GM23338 (cell line): ENCODE data around the gene CDH23. TPM values are rescaled to one million over a fixed set of nuclear protein-coding genes. Genes with fewer than 3 reads are reported as not detected.

Experiments
- ATAC-seq: fragments of 200-7000 bp; cut with Tn5 transposase; 3 replicates; pipeline ENCODE4 v1.9.1; 2020
- DNase-seq: peaks from one replicate; pipeline ENCODE4 v3.0.0-alpha.2; 2015; ENCODE audit warnings: low spot score
- H2AFZ ChIP-seq: fragments of 200-600 bp; sonication (generic); 2 replicates; pipeline ENCODE4 v1.8.0; 2016; ENCODE audit warnings: antibody characterized with exemption, mild to moderate bottlenecking, moderate library complexity
- H3F3A ChIP-seq: fragments of 200-600 bp; sonication (generic); replicated peaks from 2 replicates; pipeline ENCODE4 v1.8.0; 2017; ENCODE audit warnings: antibody characterized with exemption, mixed run types, low read depth
- H3K27ac ChIP-seq: fragments of 200-600 bp; sonication (generic); 2 replicates; pipeline ENCODE4 v1.6.1; 2016; ENCODE audit warnings: low read depth
- H3K27me3 ChIP-seq: fragments of 200-600 bp; sonication (generic); 2 replicates; pipeline ENCODE4 v1.8.0; 2016; ENCODE audit warnings: mild to moderate bottlenecking, mixed run types, moderate library complexity; ENCODE audit not compliant: insufficient read depth
- H3K36me3 ChIP-seq: fragments of 200-600 bp; sonication (generic); 2 replicates; pipeline ENCODE4 v1.8.0; 2016; ENCODE audit warnings: mild to moderate bottlenecking; ENCODE audit not compliant: insufficient read depth
- H3K4me1 ChIP-seq: fragments of 200-600 bp; sonication (generic); 2 replicates; pipeline ENCODE4 v1.8.0; 2016; ENCODE audit warnings: mild to moderate bottlenecking, moderate library complexity; ENCODE audit not compliant: insufficient read depth
- H3K4me2 ChIP-seq: fragments of 200-600 bp; sonication (generic); 2 replicates; pipeline ENCODE4 v1.7.1; 2017; ENCODE audit warnings: mixed run types
- H3K4me3 ChIP-seq: fragments of 200-600 bp; sonication (generic); 2 replicates; pipeline ENCODE4 v1.6.1; 2016; ENCODE audit warnings: mixed run types
- H3K79me2 ChIP-seq: fragments of 200-600 bp; sonication (generic); replicated peaks from 2 replicates; pipeline ENCODE4 v1.8.0; 2017; ENCODE audit warnings: mild to moderate bottlenecking; ENCODE audit not compliant: insufficient read depth
- H3K9me2 ChIP-seq: fragments of 200-600 bp; sonication (generic); 2 replicates; pipeline ENCODE4 v1.8.0; 2017; ENCODE audit not compliant: insufficient read depth
- H4K20me1 ChIP-seq: fragments of 200-600 bp; sonication (generic); replicated peaks from 2 replicates; pipeline ENCODE4 v1.8.0; 2017; ENCODE audit warnings: mild to moderate bottlenecking; ENCODE audit not compliant: insufficient read depth
- H3K27ac Mint-ChIP-seq: 2 replicates; pipeline ENCODE4 v1.8.0; 2020; ENCODE audit warnings: inconsistent platforms, mild to moderate bottlenecking, moderate library complexity, mixed read lengths
- H3K27me3 Mint-ChIP-seq: 3 replicates; pipeline ENCODE4 v1.8.0; 2022; ENCODE audit warnings: low read depth, mild to moderate bottlenecking, moderate library complexity, mixed read lengths, inconsistent platforms; ENCODE audit not compliant: insufficient read depth, poor library complexity
- H3K36me3 Mint-ChIP-seq: 3 replicates; pipeline ENCODE4 v1.8.0; 2021; ENCODE audit warnings: low read depth, mild to moderate bottlenecking, inconsistent platforms, moderate library complexity, mixed read lengths
- H3K4me1 Mint-ChIP-seq: 3 replicates; pipeline ENCODE4 v1.8.0; 2020; ENCODE audit warnings: mild to moderate bottlenecking, inconsistent platforms, mixed read lengths
- H3K4me3 Mint-ChIP-seq: 3 replicates; pipeline ENCODE4 v1.8.0; 2021; ENCODE audit warnings: moderate library complexity, mild to moderate bottlenecking, inconsistent platforms, mixed read lengths
- H3K9me3 Mint-ChIP-seq: 3 replicates; pipeline ENCODE4 v1.8.0; 2020; ENCODE audit warnings: moderate library complexity, mild to moderate bottlenecking, inconsistent platforms, mixed read lengths
- CREB1 ChIP-seq: fragments of 250-450 bp; sonication (Bioruptor Pico); IDR thresholded peaks from 2 replicates; pipeline ENCODE4 v1.5.0; 2020; ENCODE audit warnings: low read depth, mild to moderate bottlenecking, moderate library complexity
- CTCF ChIP-seq, 2 experiments: fragments of 200-600 bp in 1 of 2; sonication (generic) in 1 of 2; conservative IDR thresholded peaks; 2 replicates each; pipeline versions ENCODE4 v1.5.1 to v1.6.1; 2016 to 2017; ENCODE audit warnings: antibody characterized with exemption in 2 of 2, low read depth in 2 of 2, mild to moderate bottlenecking in 2 of 2, moderate library complexity in 1 of 2
- ETS1 ChIP-seq: IDR thresholded peaks from 2 replicates; pipeline ENCODE4 v1.6.1; 2016; ENCODE audit warnings: antibody characterized with exemption
- EZH2phosphoT487 ChIP-seq: fragments of 200-600 bp; sonication (generic); IDR thresholded peaks from one replicate; pipeline ENCODE4 v1.8.1; 2018; ENCODE audit warnings: antibody characterized with exemption; ENCODE audit not compliant: unreplicated experiment
- NANOG ChIP-seq: IDR thresholded peaks from 2 replicates; pipeline ENCODE4 v1.6.1; 2016; ENCODE audit warnings: antibody characterized with exemption, borderline replicate concordance
- POLR2AphosphoS5 ChIP-seq: IDR thresholded peaks from 2 replicates; pipeline ENCODE4 v1.6.1; 2016; ENCODE audit warnings: antibody characterized with exemption, low read depth
- REST ChIP-seq: IDR thresholded peaks from one replicate; pipeline ENCODE4 v1.6.1; 2018; ENCODE audit warnings: antibody characterized with exemption; ENCODE audit not compliant: unreplicated experiment
- STAT1 ChIP-seq: IDR thresholded peaks from one replicate; pipeline ENCODE4 v1.6.1; 2016; ENCODE audit warnings: antibody characterized with exemption; ENCODE audit not compliant: unreplicated experiment
- ZNF114 ChIP-seq: fragments of 250-450 bp; sonication (Bioruptor Pico); IDR thresholded peaks from 2 replicates; pipeline ENCODE4 v1.5.0; 2020; ENCODE audit warnings: mild to moderate bottlenecking, moderate library complexity
- ZNF331 ChIP-seq: fragments of 250-450 bp; sonication (Bioruptor Pico); IDR thresholded peaks from 2 replicates; pipeline ENCODE4 v1.5.0; 2020; ENCODE audit warnings: low read depth, mild to moderate bottlenecking, moderate library complexity
- ZNF462 ChIP-seq: fragments of 250-450 bp; sonication (Bioruptor Pico); IDR thresholded peaks from 2 replicates; pipeline ENCODE4 v1.5.0; 2020; ENCODE audit warnings: mild to moderate bottlenecking, moderate library complexity
- polyA plus RNA-seq: library from polyadenylated mRNA; unstranded; fragments of >200 nt; fragmentation: Nextera tagmentation; extraction: Ambion mirVana; gene quantifications from 2 replicates; pipeline ENCODE4 v1.2.1, GENCODE V29; 2016
- total RNA-seq: library from RNA; depleted of rRNA; stranded (reverse); fragments of >200 nt; shearing (Covaris generic); gene quantifications from 2 replicates; pipeline ENCODE4 v1.2.3, GENCODE V29; 2014

CDH23 gene
- total and polyA plus RNA-seq, 2 experiments from 2014 or later, result 0.95 to 4.3 TPM

- H3K27me3 Mint-ChIP-seq, result peaks cover 8% of the 10 kb centered on the region
- Histone ChIP-seq H4K20me1 (no peaks in the 10 kb centered on the region), H3K79me2 (no peaks in the 10 kb centered on the region), H3K4me3 (no peak overlapping the region), H3F3A (no peaks in the 10 kb centered on the region), H3K9me2 (no peaks in the 10 kb centered on the region), H3K4me1 (no peaks in the 10 kb centered on the region), H3K4me2 (no peak overlapping the region), H3K36me3 (no peaks in the 10 kb centered on the region), H3K27ac (no peak overlapping the region), H3K27me3 (no peaks in the 10 kb centered on the region), H2AFZ (no peak overlapping the region)
- H3K27ac Mint-ChIP-seq, result no peak overlapping the region
- no peaks in the 10 kb centered on the region for H3K9me3 Mint-ChIP-seq
- TF ChIP-seq ZNF114 (CRISPR knock-in tag) (no peak), EZH2phosphoT487 (no peak), ZNF331 (CRISPR knock-in tag) (no peak), REST (no peak), NANOG (no peak), CTCF (conservative IDR thresholded peaks at IDR 0.05; ENCODE audit: low read depth in 2 of 2) (no peak), ETS1 (no peak), STAT1 (no peak), CREB1 (CRISPR knock-in tag) (no peak), POLR2AphosphoS5 (no peak)
- DNase-seq (no peak), ATAC-seq (no peak)
- no peak overlapping the region for H3K4me3 Mint-ChIP-seq
- no peaks in the 10 kb centered on the region for H3K36me3 Mint-ChIP-seq
- peaks cover 7% of the 10 kb centered on the region for H3K4me1 Mint-ChIP-seq
Observed at GRCh38 chr10:71423250-71423649, 26.5 kb downstream of the CDH23 start.

- Histone ChIP-seq H3K4me2 (no peak overlapping the region), H3K4me1 (no peaks in the 10 kb centered on the region), H3K79me2 (no peaks in the 10 kb centered on the region), H3K36me3 (no peaks in the 10 kb centered on the region), H3K27ac (no peak overlapping the region), H2AFZ (no peak overlapping the region), H3K4me3 (no peak overlapping the region), H3K9me2 (no peaks in the 10 kb centered on the region), H3K27me3 (no peaks in the 10 kb centered on the region), H4K20me1 (no peaks in the 10 kb centered on the region), H3F3A (no peaks in the 10 kb centered on the region)
- H3K4me3 Mint-ChIP-seq, result no peak overlapping the region
- ATAC-seq, result no peak
- no peaks in the 10 kb centered on the region for H3K9me3 Mint-ChIP-seq
- H3K4me1 Mint-ChIP-seq, result peaks cover 7% of the 10 kb centered on the region
- no peak overlapping the region for H3K27ac Mint-ChIP-seq
- H3K27me3 Mint-ChIP-seq, result peaks cover 8% of the 10 kb centered on the region
- no peaks in the 10 kb centered on the region for H3K36me3 Mint-ChIP-seq
- no peak for DNase-seq
- TF ChIP-seq NANOG, result no peak
- no peak for TF ChIP-seq ZNF462 (CRISPR knock-in tag)
Observed at GRCh38 chr10:71423901-71424300, 27.2 kb downstream of the CDH23 start.
